Fibroblast of peridontal ligament (primary cell): ENCODE measurements around the gene P3H2.
"Not testable (repeated sequence)": the region's sequence is repeated elsewhere in the genome, so short reads cannot be mapped to it uniquely, and the experiment has no call there.

Experiments
- DNase-seq: peaks from one replicate; pipeline ENCODE4 v3.0.0-alpha.2; 2010; ENCODE audit errors: extremely low read depth

The P3H2 gene

GRCh38 chr3:190120269-190121060, at the start of gene P3H2:
P3H2 (minus strand) TSS chr3:190120897; CDS start chr3:190120731, 166 bp downstream.
- peak; percentile 89 for DNase-seq

- DNase-seq = no peak
These were observed 49.2 kb upstream of the P3H2 start for GRCh38 chr3:190169877-190170276.

- DNase-seq = peak; percentile 49
These were observed 48.5 kb upstream of the P3H2 start for GRCh38 chr3:190169243-190169642.

- DNase-seq = no peak
These were observed 47.4 kb upstream of the P3H2 start for GRCh38 chr3:190167936-190168680.

GRCh38 chr3:190166948-190167347, 46.3 kb upstream of the P3H2 start:
- no peak for DNase-seq

- no peak for DNase-seq
These were observed 44.6 kb upstream of the P3H2 start for GRCh38 chr3:190165253-190165652.

- not testable (repeated sequence) for DNase-seq
These were observed 41.3 kb upstream of the P3H2 start for GRCh38 chr3:190162013-190162412.

GRCh38 chr3:190159902-190160435, 39.3 kb upstream of the P3H2 start:
- no peak for DNase-seq

GRCh38 chr3:190158261-190158660, 37.6 kb upstream of the P3H2 start:
- no peak for DNase-seq

- no peak for DNase-seq
These were observed 35.1 kb upstream of the P3H2 start for GRCh38 chr3:190155752-190156151.

GRCh38 chr3:190150681-190151080, 30.0 kb upstream of the P3H2 start:
- no peak for DNase-seq

- not testable (repeated sequence) for DNase-seq
These were observed 29.3 kb upstream of the P3H2 start for GRCh38 chr3:190149830-190150619.

- DNase-seq = not testable (repeated sequence)
These were observed 24.1 kb upstream of the P3H2 start for GRCh38 chr3:190144793-190145192.

GRCh38 chr3:190142041-190142440, 21.3 kb upstream of the P3H2 start:
- DNase-seq = no peak

- no peak for DNase-seq
These were observed 18.7 kb upstream of the P3H2 start for GRCh38 chr3:190139365-190139764.

- peak; percentile 84 for DNase-seq
These were observed 11.7 kb upstream of the P3H2 start for GRCh38 chr3:190132371-190132770.

GRCh38 chr3:190131329-190131728, 10.6 kb upstream of the P3H2 start:
- DNase-seq = peak; percentile 50

GRCh38 chr3:190130696-190131095, 10.0 kb upstream of the P3H2 start:
- peak; percentile 90 for DNase-seq

GRCh38 chr3:190130037-190130436, 9.3 kb upstream of the P3H2 start:
- DNase-seq = no peak

- DNase-seq = no peak
These were observed 7.1 kb upstream of the P3H2 start for GRCh38 chr3:190127797-190128196.

GRCh38 chr3:190127195-190127594, 6.5 kb upstream of the P3H2 start:
- no peak for DNase-seq
